Left lung (tissue), 10 donors: Measurements from ENCODE around the gene PLXNB1. TPM values are rescaled to one million over a fixed set of nuclear protein-coding genes. Genes with fewer than 3 reads are reported as not detected.
A peak's percentile ranks its signal among the peaks of the same experiment; 100 is the strongest.

ENCODE experiments used
- ATAC-seq: fragments of 200-7000 bp; cut with Tn5 transposase; one replicate; pipeline ENCODE4 v1.9.1; 2020; ENCODE audit warnings: moderate library complexity
- DNase-seq, 4 donors: peaks; one replicate each; pipeline ENCODE4 v3.0.0-alpha.2; 2013 to 2020
- H3K27ac ChIP-seq, 2 donors: fragments of 200-600 bp; sonication (generic) in 1 of 2; one replicate each; pipeline versions ENCODE4 v1.5.0 to v1.8.0; 2020 to 2021
- H3K27me3 ChIP-seq, 2 donors: fragments of 200-600 bp; sonication (generic) in 1 of 2; one replicate each; pipeline versions ENCODE4 v1.5.0 to v1.8.0; 2020 to 2021
- H3K36me3 ChIP-seq, 2 donors: fragments of 200-600 bp; sonication (generic) in 1 of 2; one replicate each; pipeline versions ENCODE4 v1.5.0 to v1.8.0; 2020 to 2021
- H3K4me1 ChIP-seq, 2 donors: fragments of 200-600 bp; one replicate each; pipeline ENCODE4 v1.8.0; 2021
- H3K4me3 ChIP-seq, 2 donors: fragments of 200-600 bp; sonication (generic) in 1 of 2; one replicate each; pipeline versions ENCODE4 v1.5.0 to v1.8.0; 2020 to 2021; ENCODE audit warnings: mild to moderate bottlenecking in 1 of 2
- H3K9me3 ChIP-seq, 2 donors: fragments of 200-600 bp; sonication (generic) in 1 of 2; one replicate each; pipeline versions ENCODE4 v1.5.0 to v1.8.0; 2020 to 2021
- CTCF ChIP-seq, 2 donors: fragments of 200-600 bp; sonication (generic) in 1 of 2; IDR thresholded peaks; one replicate each; pipeline versions ENCODE4 v1.5.0 to v1.8.0; 2021; ENCODE audit warnings: antibody characterized with exemption in 2 of 2
- intact Hi-C, 2 donors: fragments of 100-400 bp; cut with DNase I; formaldehyde crosslinking; loops; one replicate each; pipeline versions ENCODE4 v1.11.2 to v1.14.2; 2022
- polyA plus RNA-seq, 6 donors: library from polyadenylated mRNA; unstranded; fragments of 120-200 nt; gene quantifications; one replicate each; pipeline ENCODE4 v1.2.1, GENCODE V29; 2013; ENCODE audit not compliant: insufficient read length in 6 of 6
- total RNA-seq, 2 donors: library from RNA; stranded (reverse); fragmentation: NEBNext Ultra II Directional; extraction: Animal tissue kit (Norgen Biotek cat#: 25700); gene quantifications; one replicate each; pipeline ENCODE4 v1.2.1, GENCODE V29; 2021
- donor health status: DM: no; HTN: yes; CAD: no.
- donor health status: DM: no; HTN: no; CAD: no.

The PLXNB1 gene
- total and polyA plus RNA-seq, 8 donors, result 65.0 to 161 (median 109) TPM

DNA sequence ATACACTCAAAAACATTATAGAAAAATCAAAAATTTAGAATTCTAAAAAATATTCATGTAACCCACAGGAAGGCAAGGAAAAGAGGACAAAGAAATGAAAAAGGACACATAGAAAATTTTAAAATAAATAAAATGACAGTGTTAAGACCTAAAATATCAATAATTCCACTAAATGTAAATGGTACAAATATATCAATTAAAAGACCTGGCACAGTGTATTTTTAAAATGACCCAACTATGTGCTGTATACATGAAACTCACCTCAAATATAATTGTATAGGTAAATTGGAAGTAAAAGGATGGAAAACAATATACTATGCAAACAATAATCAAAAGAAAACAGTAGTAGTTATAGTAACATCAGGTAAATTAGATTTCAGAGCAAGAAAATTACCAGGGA lies 68.0 kb downstream of the PLXNB1 start:
- TF ChIP-seq CTCF (IDR thresholded peaks at IDR 0.05), result no peak
- peaks cover 0 to 7% of the 10 kb centered on the region in 2 donors for H3K27me3 ChIP-seq
- no peaks in the 10 kb centered on the region for H3K4me1 ChIP-seq

GRCh38 chr3:48356419-48356818 lies 73.5 kb downstream of the PLXNB1 start:
- Histone ChIP-seq H3K27ac (no peak overlapping the region), H3K27me3 (peaks cover 0 to 7% of the 10 kb centered on the region in 2 donors), H3K4me3 (no peak overlapping the region), H3K36me3 (no peaks in the 10 kb centered on the region), H3K9me3 (peaks cover 0 to 9% of the 10 kb centered on the region in 2 donors), H3K4me1 (no peaks in the 10 kb centered on the region)
- intact Hi-C loops, result no loop called here
- no peak for TF ChIP-seq CTCF (IDR thresholded peaks at IDR 0.05)
- DNase-seq, result peak in 1 of 4 donors; percentile 15
- ATAC-seq, result no peak

More for the DNA sequence above, 68.0 kb downstream of the PLXNB1 start:
- no peak for DNase-seq
- H3K4me3 ChIP-seq, result no peak overlapping the region
- ATAC-seq, result no peak
- H3K9me3 ChIP-seq, result peaks cover 0 to 19% of the 10 kb centered on the region in 2 donors
- no peaks in the 10 kb centered on the region for H3K36me3 ChIP-seq
- no peak overlapping the region for H3K27ac ChIP-seq
- intact Hi-C loops, result no loop called here

DNA sequence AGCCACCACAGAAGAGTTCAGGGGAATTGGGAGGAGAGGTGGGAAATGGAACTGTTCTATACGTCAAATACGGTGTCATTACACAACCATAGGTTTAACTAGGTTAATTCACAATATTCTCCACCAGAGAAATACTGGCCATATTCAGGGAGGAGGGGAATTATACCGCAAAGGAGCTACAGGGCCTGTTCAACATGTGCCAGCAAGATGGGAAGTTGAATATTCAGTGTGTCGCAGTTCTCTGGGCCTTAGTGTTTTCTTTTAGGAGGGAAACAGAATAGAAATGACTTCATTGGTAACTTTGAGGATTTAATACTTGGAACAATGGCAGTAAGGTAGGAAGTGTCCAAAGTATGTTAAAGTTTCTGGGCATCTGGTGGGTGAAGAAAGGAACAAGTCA lies 75.9 kb downstream of the PLXNB1 start:
- Histone ChIP-seq H3K27me3 (peaks cover 0 to 7% of the 10 kb centered on the region in 2 donors), H3K4me3 (no peak overlapping the region), H3K4me1 (no peaks in the 10 kb centered on the region), H3K27ac (no peak overlapping the region), H3K36me3 (no peaks in the 10 kb centered on the region), H3K9me3 (peaks cover 0 to 4% of the 10 kb centered on the region in 2 donors)
- intact Hi-C loops, result no loop called here
- DNase-seq (no peak), ATAC-seq (no peak)
- TF ChIP-seq CTCF (IDR thresholded peaks at IDR 0.05), result no peak

Other genes with a start within 250 kb of the PLXNB1 start
- 1 to 10 TPM; 2.8 to 4.7 TPM for gene CDC25A, start 241.7 kb downstream of the PLXNB1 start, total RNA-seq
- gene CDC25A, start 241.7 kb downstream of the PLXNB1 start, polyA plus RNA-seq, result 1 to 10 TPM; 6.4 to 8.9 (median 7.0) TPM
- gene CAMP, start 206.6 kb downstream of the PLXNB1 start, total RNA-seq, result 1 to 10 TPM in 1 of 2 donors, under 1 TPM in 1; 0.93 to 1.4 TPM
- 1 to 10 TPM in 5 of 6 donors, under 1 TPM in 1; 0.97 to 3.1 (median 1.3) TPM for gene CAMP, start 206.6 kb downstream of the PLXNB1 start, polyA plus RNA-seq
- 10 to 100 TPM in 1 of 2 donors, 1 to 10 TPM in 1; 9.0 to 17.5 TPM for gene ZNF589, start 189.0 kb downstream of the PLXNB1 start, total RNA-seq
- 10 to 100 TPM; 16.0 to 19.6 (median 18.3) TPM for gene ZNF589, start 189.0 kb downstream of the PLXNB1 start, polyA plus RNA-seq
- gene NME6, start 128.7 kb downstream of the PLXNB1 start, total RNA-seq, result 10 to 100 TPM; 26.5 to 29.0 TPM
- gene NME6, start 128.7 kb downstream of the PLXNB1 start, polyA plus RNA-seq, result 10 to 100 TPM; 27.0 to 30.9 (median 29.5) TPM
- gene SPINK8, start 96.4 kb downstream of the PLXNB1 start, total RNA-seq, result not detected
- gene SPINK8, start 96.4 kb downstream of the PLXNB1 start, polyA plus RNA-seq, result not detected
- gene FBXW12, start 57.9 kb downstream of the PLXNB1 start, total RNA-seq, result not detected
- gene FBXW12, start 57.9 kb downstream of the PLXNB1 start, polyA plus RNA-seq, result under 1 TPM; 0.24 to 0.44 (median 0.37) TPM
- 10 to 100 TPM; 13.4 to 14.7 TPM for gene CCDC51, start 10.0 kb upstream of the PLXNB1 start, total RNA-seq
- gene CCDC51, start 10.0 kb upstream of the PLXNB1 start, polyA plus RNA-seq, result 10 to 100 TPM; 13.5 to 16.2 (median 15.1) TPM
- gene TMA7, start 10.2 kb upstream of the PLXNB1 start, total RNA-seq, result 100 to 1,000 TPM; 174 to 211 TPM
- gene TMA7, start 10.2 kb upstream of the PLXNB1 start, polyA plus RNA-seq, result 100 to 1,000 TPM; 214 to 288 (median 258) TPM
- 1 to 10 TPM; 7.4 to 9.9 TPM for gene ATRIP, start 16.7 kb upstream of the PLXNB1 start, total RNA-seq
- 10 to 100 TPM; 10.4 to 14.4 (median 12.6) TPM for gene ATRIP, start 16.7 kb upstream of the PLXNB1 start, polyA plus RNA-seq
- gene SHISA5, start 74.1 kb upstream of the PLXNB1 start, total RNA-seq, result 100 to 1,000 TPM; 179 to 206 TPM
- gene SHISA5, start 74.1 kb upstream of the PLXNB1 start, polyA plus RNA-seq, result 100 to 1,000 TPM in 4 of 6 donors, 10 to 100 TPM in 2; 99.2 to 117 (median 112) TPM
- gene PFKFB4, start 126.7 kb upstream of the PLXNB1 start, total RNA-seq, result 10 to 100 TPM in 1 of 2 donors, 1 to 10 TPM in 1; 7.8 to 16.1 TPM
- gene PFKFB4, start 126.7 kb upstream of the PLXNB1 start, polyA plus RNA-seq, result 10 to 100 TPM in 2 of 6 donors, 1 to 10 TPM in 4; 6.5 to 18.8 (median 7.6) TPM
- gene UCN2, start 133.7 kb upstream of the PLXNB1 start, total RNA-seq, result under 1 TPM in 1 of 2 donors, not detected in 1; 0.37 TPM
- gene UCN2, start 133.7 kb upstream of the PLXNB1 start, polyA plus RNA-seq, result under 1 TPM in 5 of 6 donors, not detected in 1; 0.11 to 0.24 (median 0.18) TPM
- 1 to 10 TPM; 7.2 to 9.2 TPM for gene COL7A1, start 165.2 kb upstream of the PLXNB1 start, total RNA-seq
- 10 to 100 TPM in 2 of 6 donors, 1 to 10 TPM in 4; 8.5 to 13.2 (median 9.6) TPM for gene COL7A1, start 165.2 kb upstream of the PLXNB1 start, polyA plus RNA-seq
- 100 to 1,000 TPM; 148 to 203 TPM for gene UQCRC1, start 179.6 kb upstream of the PLXNB1 start, total RNA-seq
- gene UQCRC1, start 179.6 kb upstream of the PLXNB1 start, polyA plus RNA-seq, result 100 to 1,000 TPM; 153 to 174 (median 166) TPM
- gene TMEM89, start 191.7 kb upstream of the PLXNB1 start, total RNA-seq, result not detected
- not detected for gene TMEM89, start 191.7 kb upstream of the PLXNB1 start, polyA plus RNA-seq
- 10 to 100 TPM; 32.0 to 34.9 TPM for gene SLC26A6, start 205.4 kb upstream of the PLXNB1 start, total RNA-seq
- 10 to 100 TPM; 14.0 to 21.8 (median 15.3) TPM for gene SLC26A6, start 205.4 kb upstream of the PLXNB1 start, polyA plus RNA-seq
- gene CELSR3, start 232.8 kb upstream of the PLXNB1 start, total RNA-seq, result 1 to 10 TPM in 1 of 2 donors, under 1 TPM in 1; 0.93 to 1.2 TPM
- 1 to 10 TPM in 2 of 6 donors, under 1 TPM in 4; 0.79 to 1.7 (median 0.90) TPM for gene CELSR3, start 232.8 kb upstream of the PLXNB1 start, polyA plus RNA-seq